Stimulated activated CD8-positive, alpha-beta memory T cell treated with anti-CD3 and anti-CD28 coated beads, Interleukin-4, amount 100 ng/mL, for 48 hours (primary cell): Measurements from ENCODE around the gene TPST2.
"Not testable (repeated sequence)": the region's sequence is repeated elsewhere in the genome, so short reads cannot be mapped to it uniquely, and the experiment has no call there.

Experiments
- DNase-seq: peaks from one replicate; pipeline ENCODE4 v3.0.0-alpha.2; 2020

The TPST2 gene

GRCh38 chr22:26589845-26590736 lies at the start of gene TPST2:
TPST2 (minus strand) TSS chr22:26590132; CDS start chr22:26541630, 48,502 bp downstream.
- peak; percentile 82 for DNase-seq

GRCh38 chr22:26636296-26636695 lies 46.4 kb upstream of the TPST2 start:
- DNase-seq = no peak

- no peak for DNase-seq
Observed at GRCh38 chr22:26635117-26635516, 45.2 kb upstream of the TPST2 start.

GRCh38 chr22:26634189-26634588 lies 44.3 kb upstream of the TPST2 start:
- DNase-seq = no peak

GRCh38 chr22:26632422-26633155 lies 42.7 kb upstream of the TPST2 start:
- no peak for DNase-seq

- no peak for DNase-seq
Observed at GRCh38 chr22:26631282-26631681, 41.4 kb upstream of the TPST2 start.

GRCh38 chr22:26629988-26630761 lies 40.2 kb upstream of the TPST2 start:
- no peak for DNase-seq

- DNase-seq = no peak
Observed at GRCh38 chr22:26624803-26625202, 34.9 kb upstream of the TPST2 start.

GRCh38 chr22:26623984-26624383 lies 34.1 kb upstream of the TPST2 start:
- no peak for DNase-seq

- no peak for DNase-seq
Observed at GRCh38 chr22:26621663-26622062, 31.7 kb upstream of the TPST2 start, which contains the start of gene CRYBA4. CRYBA4 (plus strand) TSS chr22:26621963; CDS start chr22:26622597, 634 bp downstream.

- no peak for DNase-seq
Observed at GRCh38 chr22:26620197-26620596, 30.3 kb upstream of the TPST2 start.

GRCh38 chr22:26619510-26619909 lies 29.6 kb upstream of the TPST2 start:
- DNase-seq = no peak

GRCh38 chr22:26618455-26618854 lies 28.5 kb upstream of the TPST2 start:
- no peak for DNase-seq

GRCh38 chr22:26617271-26618199 lies 27.6 kb upstream of the TPST2 start, which contains the start of gene CRYBB1:
CRYBB1 (minus strand) TSS chr22:26618027; CDS start chr22:26616319, 1,708 bp downstream.
- DNase-seq = no peak

GRCh38 chr22:26616650-26617049 lies 26.7 kb upstream of the TPST2 start:
- DNase-seq = no peak

GRCh38 chr22:26615830-26616435 lies 26.0 kb upstream of the TPST2 start:
- no peak for DNase-seq

- no peak for DNase-seq
Observed at GRCh38 chr22:26615149-26615548, 25.2 kb upstream of the TPST2 start.

GRCh38 chr22:26614322-26614721 lies 24.4 kb upstream of the TPST2 start:
- DNase-seq = no peak

GRCh38 chr22:26613753-26614152 lies 23.8 kb upstream of the TPST2 start:
- not testable (repeated sequence) for DNase-seq

- no peak for DNase-seq
Observed at GRCh38 chr22:26612652-26613051, 22.7 kb upstream of the TPST2 start.

- DNase-seq = no peak
Observed at GRCh38 chr22:26610996-26611395, 21.1 kb upstream of the TPST2 start.
